HepG2 (cell line): ENCODE data around the gene RSAD1. TPM values are rescaled to one million over a fixed set of nuclear protein-coding genes. Genes with fewer than 3 reads are reported as not detected.

Experiments used
- CBX5 ChIP-seq: sonication (generic); formaldehyde crosslinking; IDR thresholded peaks from 2 replicates; pipeline ENCODE4 v1.4.0; 2020; ENCODE audit warnings: missing genetic modification reagents, borderline replicate concordance
- ELF3 ChIP-seq: IDR thresholded peaks from 2 replicates; pipeline ENCODE4 v1.6.1; 2016; ENCODE audit warnings: missing genetic modification reagents, missing compliant biosample characterization
- GATA4 ChIP-seq: sonication (generic); IDR thresholded peaks from 2 replicates; pipeline ENCODE4 v1.6.1; 2016; ENCODE audit warnings: antibody characterized with exemption, low read depth, borderline replicate concordance
- KDM1A ChIP-seq: IDR thresholded peaks from 2 replicates; pipeline ENCODE4 v1.6.1; 2016; ENCODE audit warnings: missing compliant biosample characterization
- MIER3 ChIP-seq: IDR thresholded peaks from 2 replicates; pipeline ENCODE4 v1.6.1; 2016; ENCODE audit warnings: missing compliant biosample characterization, borderline replicate concordance
- NFYC ChIP-seq: IDR thresholded peaks from 2 replicates; pipeline ENCODE4 v1.6.1; 2016; ENCODE audit warnings: missing genetic modification reagents, missing compliant biosample characterization
- RARA ChIP-seq: IDR thresholded peaks from 2 replicates; pipeline ENCODE4 v1.6.1; 2016; ENCODE audit warnings: missing genetic modification reagents, missing compliant biosample characterization
- RFXANK ChIP-seq: IDR thresholded peaks from 2 replicates; pipeline ENCODE4 v1.6.1; 2016
- SPEN ChIP-seq: sonication (generic); formaldehyde crosslinking; IDR thresholded peaks from 2 replicates; pipeline ENCODE4 v1.5.1; 2020; ENCODE audit warnings: low read depth, mild to moderate bottlenecking, missing genetic modification reagents
- ZNF546 ChIP-seq: sonication (generic); formaldehyde crosslinking; conservative IDR thresholded peaks from 2 replicates; pipeline ENCODE4 v1.8.1; 2023; ENCODE audit warnings: mild to moderate bottlenecking, missing genetic modification reagents
- ZNF766 ChIP-seq: sonication (generic); formaldehyde crosslinking; IDR thresholded peaks from 2 replicates; pipeline ENCODE4 v1.5.0; 2020; ENCODE audit warnings: missing genetic modification reagents, borderline replicate concordance
- ZSCAN9 ChIP-seq: IDR thresholded peaks from 2 replicates; pipeline ENCODE4 v1.6.1; 2016; ENCODE audit warnings: borderline replicate concordance
- polyA plus RNA-seq, 8 experiments: library from polyadenylated mRNA; depleted of rRNA in 3 of 8; stranded (reverse) in 7 of 8; unstranded in 1 of 8; fragments of >200 nt; fragmentation: Illumina TruSeq in 4 of 8; extraction: Trizol in 4 of 8; gene quantifications; 2 replicates each; pipeline versions ENCODE4 v1.2.1 to v1.2.3, GENCODE V29; 2011 to 2016; ENCODE audit warnings: low read depth in 4 of 8, missing spikeins in 1 of 8, mixed read lengths in 1 of 8; ENCODE audit not compliant: insufficient read depth in 1 of 8
- total RNA-seq, 5 experiments: library from RNA; depleted of rRNA; stranded (reverse); fragments of >200 nt; fragmentation: Illumina TruSeq; extraction: Trizol; gene quantifications; 2 replicates each; pipeline ENCODE4 v1.2.3, GENCODE V29; 2016; ENCODE audit warnings: low read depth in 1 of 5
- TF ChIP-seq, protein P1 (sequence below): sonication (generic); formaldehyde crosslinking; IDR thresholded peaks from 2 replicates; pipeline ENCODE4 v1.4.0; 2020; ENCODE audit warnings: missing genetic modification reagents, borderline replicate concordance
- TF ChIP-seq, protein P2 (sequence below): IDR thresholded peaks from 2 replicates; pipeline ENCODE4 v1.6.1; 2016; ENCODE audit warnings: low read depth, borderline replicate concordance
- TF ChIP-seq, protein P3 (sequence below): sonication (generic); formaldehyde crosslinking; IDR thresholded peaks from 2 replicates; pipeline ENCODE4 v1.5.0; 2020; ENCODE audit warnings: missing genetic modification reagents, mild to moderate bottlenecking, borderline replicate concordance
- TF ChIP-seq, protein P4 (sequence below), 2 experiments: IDR thresholded peaks; 2 replicates each; pipeline ENCODE4 v1.6.1; 2011 to 2012; ENCODE audit warnings: low read length in 2 of 2, borderline replicate concordance in 1 of 2, low read depth in 1 of 2, mild to moderate bottlenecking in 1 of 2, moderate library complexity in 1 of 2
- TF ChIP-seq, protein P5 (sequence below): sonication (generic); formaldehyde crosslinking; conservative IDR thresholded peaks from 2 replicates; pipeline ENCODE4 v1.4.0; 2020; ENCODE audit warnings: missing genetic modification reagents
- TF ChIP-seq, protein P6 (sequence below): sonication (generic); formaldehyde crosslinking; IDR thresholded peaks from 2 replicates; pipeline ENCODE4 v1.8.1; 2023; ENCODE audit warnings: mild to moderate bottlenecking, moderate library complexity, missing genetic modification reagents

The RSAD1 gene
- total and polyA plus RNA-seq, 2 of the 13 experiments (the other 11 are each of a cell fraction or from before 2014, with no cell fraction given): 22.7 to 27.7 TPM

DNA sequence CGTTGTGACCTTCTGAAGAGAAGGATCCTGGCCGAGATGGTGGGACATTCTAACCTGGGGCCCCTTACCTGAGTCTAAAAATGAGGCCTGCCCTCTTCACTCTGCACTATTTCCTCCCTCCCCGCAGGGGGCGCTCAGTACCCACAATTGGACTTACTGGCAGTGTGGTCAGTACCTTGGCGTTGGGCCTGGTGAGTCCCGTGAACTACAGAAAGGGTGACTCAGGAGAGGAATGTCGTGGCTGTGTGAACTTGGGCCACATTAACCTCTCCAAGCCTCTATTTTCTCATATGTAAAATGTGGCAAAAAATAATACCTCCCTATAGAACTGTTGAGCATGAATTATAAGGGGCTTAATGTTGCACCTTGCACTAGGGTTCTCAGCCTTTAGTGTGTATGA, 3.9 kb downstream of the RSAD1 start (continued):
- TF ChIP-seq, protein P1, sequence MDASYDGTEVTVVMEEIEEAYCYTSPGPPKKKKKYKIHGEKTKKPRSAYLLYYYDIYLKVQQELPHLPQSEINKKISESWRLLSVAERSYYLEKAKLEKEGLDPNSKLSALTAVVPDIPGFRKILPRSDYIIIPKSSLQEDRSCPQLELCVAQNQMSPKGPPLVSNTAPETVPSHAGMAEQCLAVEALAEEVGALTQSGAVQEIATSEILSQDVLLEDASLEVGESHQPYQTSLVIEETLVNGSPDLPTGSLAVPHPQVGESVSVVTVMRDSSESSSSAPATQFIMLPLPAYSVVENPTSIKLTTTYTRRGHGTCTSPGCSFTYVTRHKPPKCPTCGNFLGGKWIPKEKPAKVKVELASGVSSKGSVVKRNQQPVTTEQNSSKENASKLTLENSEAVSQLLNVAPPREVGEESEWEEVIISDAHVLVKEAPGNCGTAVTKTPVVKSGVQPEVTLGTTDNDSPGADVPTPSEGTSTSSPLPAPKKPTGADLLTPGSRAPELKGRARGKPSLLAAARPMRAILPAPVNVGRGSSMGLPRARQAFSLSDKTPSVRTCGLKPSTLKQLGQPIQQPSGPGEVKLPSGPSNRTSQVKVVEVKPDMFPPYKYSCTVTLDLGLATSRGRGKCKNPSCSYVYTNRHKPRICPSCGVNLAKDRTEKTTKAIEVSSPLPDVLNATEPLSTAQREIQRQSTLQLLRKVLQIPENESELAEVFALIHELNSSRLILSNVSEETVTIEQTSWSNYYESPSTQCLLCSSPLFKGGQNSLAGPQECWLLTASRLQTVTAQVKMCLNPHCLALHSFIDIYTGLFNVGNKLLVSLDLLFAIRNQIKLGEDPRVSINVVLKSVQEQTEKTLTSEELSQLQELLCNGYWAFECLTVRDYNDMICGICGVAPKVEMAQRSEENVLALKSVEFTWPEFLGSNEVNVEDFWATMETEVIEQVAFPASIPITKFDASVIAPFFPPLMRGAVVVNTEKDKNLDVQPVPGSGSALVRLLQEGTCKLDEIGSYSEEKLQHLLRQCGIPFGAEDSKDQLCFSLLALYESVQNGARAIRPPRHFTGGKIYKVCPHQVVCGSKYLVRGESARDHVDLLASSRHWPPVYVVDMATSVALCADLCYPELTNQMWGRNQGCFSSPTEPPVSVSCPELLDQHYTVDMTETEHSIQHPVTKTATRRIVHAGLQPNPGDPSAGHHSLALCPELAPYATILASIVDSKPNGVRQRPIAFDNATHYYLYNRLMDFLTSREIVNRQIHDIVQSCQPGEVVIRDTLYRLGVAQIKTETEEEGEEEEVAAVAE: peak; percentile 70; the same call in 1 of the 2 replicates
- peak; percentile 26; the same call in 1 of the 2 replicates for TF ChIP-seq SPEN (CRISPR knock-in tag)
- peak; percentile 42; the same call in 1 of the 2 replicates for TF ChIP-seq ZSCAN9
- TF ChIP-seq, protein P2, sequence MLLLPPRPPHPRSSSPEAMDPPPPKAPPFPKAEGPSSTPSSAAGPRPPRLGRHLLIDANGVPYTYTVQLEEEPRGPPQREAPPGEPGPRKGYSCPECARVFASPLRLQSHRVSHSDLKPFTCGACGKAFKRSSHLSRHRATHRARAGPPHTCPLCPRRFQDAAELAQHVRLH: peak; percentile 82; the same call in 1 of the 2 replicates
- TF ChIP-seq, protein P3, sequence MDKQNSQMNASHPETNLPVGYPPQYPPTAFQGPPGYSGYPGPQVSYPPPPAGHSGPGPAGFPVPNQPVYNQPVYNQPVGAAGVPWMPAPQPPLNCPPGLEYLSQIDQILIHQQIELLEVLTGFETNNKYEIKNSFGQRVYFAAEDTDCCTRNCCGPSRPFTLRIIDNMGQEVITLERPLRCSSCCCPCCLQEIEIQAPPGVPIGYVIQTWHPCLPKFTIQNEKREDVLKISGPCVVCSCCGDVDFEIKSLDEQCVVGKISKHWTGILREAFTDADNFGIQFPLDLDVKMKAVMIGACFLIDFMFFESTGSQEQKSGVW: no peak
- TF ChIP-seq, protein P4, sequence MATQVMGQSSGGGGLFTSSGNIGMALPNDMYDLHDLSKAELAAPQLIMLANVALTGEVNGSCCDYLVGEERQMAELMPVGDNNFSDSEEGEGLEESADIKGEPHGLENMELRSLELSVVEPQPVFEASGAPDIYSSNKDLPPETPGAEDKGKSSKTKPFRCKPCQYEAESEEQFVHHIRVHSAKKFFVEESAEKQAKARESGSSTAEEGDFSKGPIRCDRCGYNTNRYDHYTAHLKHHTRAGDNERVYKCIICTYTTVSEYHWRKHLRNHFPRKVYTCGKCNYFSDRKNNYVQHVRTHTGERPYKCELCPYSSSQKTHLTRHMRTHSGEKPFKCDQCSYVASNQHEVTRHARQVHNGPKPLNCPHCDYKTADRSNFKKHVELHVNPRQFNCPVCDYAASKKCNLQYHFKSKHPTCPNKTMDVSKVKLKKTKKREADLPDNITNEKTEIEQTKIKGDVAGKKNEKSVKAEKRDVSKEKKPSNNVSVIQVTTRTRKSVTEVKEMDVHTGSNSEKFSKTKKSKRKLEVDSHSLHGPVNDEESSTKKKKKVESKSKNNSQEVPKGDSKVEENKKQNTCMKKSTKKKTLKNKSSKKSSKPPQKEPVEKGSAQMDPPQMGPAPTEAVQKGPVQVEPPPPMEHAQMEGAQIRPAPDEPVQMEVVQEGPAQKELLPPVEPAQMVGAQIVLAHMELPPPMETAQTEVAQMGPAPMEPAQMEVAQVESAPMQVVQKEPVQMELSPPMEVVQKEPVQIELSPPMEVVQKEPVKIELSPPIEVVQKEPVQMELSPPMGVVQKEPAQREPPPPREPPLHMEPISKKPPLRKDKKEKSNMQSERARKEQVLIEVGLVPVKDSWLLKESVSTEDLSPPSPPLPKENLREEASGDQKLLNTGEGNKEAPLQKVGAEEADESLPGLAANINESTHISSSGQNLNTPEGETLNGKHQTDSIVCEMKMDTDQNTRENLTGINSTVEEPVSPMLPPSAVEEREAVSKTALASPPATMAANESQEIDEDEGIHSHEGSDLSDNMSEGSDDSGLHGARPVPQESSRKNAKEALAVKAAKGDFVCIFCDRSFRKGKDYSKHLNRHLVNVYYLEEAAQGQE (IDR thresholded peaks at IDR 0.05; ENCODE audit: borderline replicate concordance in 1 of 2, low read depth in 1 of 2, low read length in 2 of 2): no peak
- TF ChIP-seq MIER3 (CRISPR knock-in tag): peak; percentile 62; the same call in 1 of the 2 replicates
- peak; percentile 56; the same call in 1 of the 2 replicates for TF ChIP-seq ZNF766 (CRISPR knock-in tag)
- TF ChIP-seq NFYC (CRISPR knock-in tag): peak; percentile 18; the same call in 1 of the 2 replicates
- TF ChIP-seq RARA (CRISPR knock-in tag): peak; percentile 69; the same call in 1 of the 2 replicates
- no peak for TF ChIP-seq ZNF546 (CRISPR knock-in tag)
- TF ChIP-seq KDM1A (CRISPR knock-in tag): no peak
- TF ChIP-seq, protein P5, sequence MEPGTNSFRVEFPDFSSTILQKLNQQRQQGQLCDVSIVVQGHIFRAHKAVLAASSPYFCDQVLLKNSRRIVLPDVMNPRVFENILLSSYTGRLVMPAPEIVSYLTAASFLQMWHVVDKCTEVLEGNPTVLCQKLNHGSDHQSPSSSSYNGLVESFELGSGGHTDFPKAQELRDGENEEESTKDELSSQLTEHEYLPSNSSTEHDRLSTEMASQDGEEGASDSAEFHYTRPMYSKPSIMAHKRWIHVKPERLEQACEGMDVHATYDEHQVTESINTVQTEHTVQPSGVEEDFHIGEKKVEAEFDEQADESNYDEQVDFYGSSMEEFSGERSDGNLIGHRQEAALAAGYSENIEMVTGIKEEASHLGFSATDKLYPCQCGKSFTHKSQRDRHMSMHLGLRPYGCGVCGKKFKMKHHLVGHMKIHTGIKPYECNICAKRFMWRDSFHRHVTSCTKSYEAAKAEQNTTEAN (CRISPR knock-in tag): 0 out of 2 replicates have a peak, but pooled peaks have one; percentile 50
- TF ChIP-seq GATA4: no peak
- peak; percentile 75 for TF ChIP-seq ELF3 (CRISPR knock-in tag)
- TF ChIP-seq RFXANK (CRISPR knock-in tag): 0 out of 2 replicates have a peak, but pooled peaks have one; percentile 41
- TF ChIP-seq, protein P6, sequence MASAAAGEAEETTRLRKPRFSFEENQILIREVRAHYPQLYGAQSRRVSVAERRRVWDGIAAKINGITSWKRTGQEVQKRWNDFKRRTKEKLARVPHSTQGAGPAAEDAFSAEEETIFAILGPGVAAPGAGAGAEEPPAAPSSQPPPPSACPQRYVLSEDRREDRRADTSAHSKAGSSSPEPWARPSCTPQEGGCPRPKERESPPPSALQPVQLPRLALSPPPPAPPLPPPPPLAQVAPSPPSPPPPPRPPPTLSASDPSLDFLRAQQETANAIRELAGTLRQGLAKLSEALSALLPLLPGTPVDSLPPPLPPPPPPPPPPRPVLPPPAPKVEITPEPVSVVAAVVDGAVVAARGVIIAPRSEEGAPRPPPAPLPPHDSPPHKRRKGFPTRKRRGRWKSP: peak; percentile 66; the same call in 1 of the 2 replicates
- peak; percentile 78; the same call in 1 of the 2 replicates for TF ChIP-seq CBX5 (CRISPR knock-in tag)
